ENCODE measurements around the gene MPDZ.

DNA sequence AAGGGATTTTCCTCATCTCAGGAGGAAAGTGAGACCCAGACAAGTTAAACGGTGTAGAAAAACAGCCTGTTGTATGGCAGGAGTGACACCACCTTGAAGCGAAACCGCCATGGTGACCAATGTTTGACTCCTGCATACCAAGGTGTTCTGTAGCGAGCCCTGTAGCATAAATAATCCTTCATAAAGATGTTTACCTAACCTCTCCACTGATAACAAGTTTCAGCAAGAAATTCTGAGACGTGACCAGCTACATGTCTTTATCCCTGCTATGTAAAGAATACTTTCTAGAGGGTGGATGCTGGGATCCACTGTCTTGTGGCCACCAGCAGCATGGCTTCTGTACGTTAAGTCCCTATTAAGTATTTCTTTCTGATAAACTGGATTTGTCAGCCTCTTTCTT is 148.1 kb downstream of the MPDZ start:
- TF ChIP-seq, protein P1, sequence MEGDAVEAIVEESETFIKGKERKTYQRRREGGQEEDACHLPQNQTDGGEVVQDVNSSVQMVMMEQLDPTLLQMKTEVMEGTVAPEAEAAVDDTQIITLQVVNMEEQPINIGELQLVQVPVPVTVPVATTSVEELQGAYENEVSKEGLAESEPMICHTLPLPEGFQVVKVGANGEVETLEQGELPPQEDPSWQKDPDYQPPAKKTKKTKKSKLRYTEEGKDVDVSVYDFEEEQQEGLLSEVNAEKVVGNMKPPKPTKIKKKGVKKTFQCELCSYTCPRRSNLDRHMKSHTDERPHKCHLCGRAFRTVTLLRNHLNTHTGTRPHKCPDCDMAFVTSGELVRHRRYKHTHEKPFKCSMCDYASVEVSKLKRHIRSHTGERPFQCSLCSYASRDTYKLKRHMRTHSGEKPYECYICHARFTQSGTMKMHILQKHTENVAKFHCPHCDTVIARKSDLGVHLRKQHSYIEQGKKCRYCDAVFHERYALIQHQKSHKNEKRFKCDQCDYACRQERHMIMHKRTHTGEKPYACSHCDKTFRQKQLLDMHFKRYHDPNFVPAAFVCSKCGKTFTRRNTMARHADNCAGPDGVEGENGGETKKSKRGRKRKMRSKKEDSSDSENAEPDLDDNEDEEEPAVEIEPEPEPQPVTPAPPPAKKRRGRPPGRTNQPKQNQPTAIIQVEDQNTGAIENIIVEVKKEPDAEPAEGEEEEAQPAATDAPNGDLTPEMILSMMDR (IDR thresholded peaks at IDR 0.05) = no peak
- no peak for TF ChIP-seq POLR2A (IDR thresholded peaks at IDR 0.05)
